Gastroesophageal sphincter (tissue), 4 donors: ENCODE results near the gene ABCG4. TPM values are rescaled to one million over a fixed set of nuclear protein-coding genes. Genes with fewer than 3 reads are reported as not detected.
"Not testable (repeated sequence)": the region's sequence is repeated elsewhere in the genome, so short reads cannot be mapped to it uniquely, and the experiment has no call there.

ENCODE experiments used
- ATAC-seq: fragments of 150-250 bp; one replicate; pipeline ENCODE4 v1.9.1; 2016; ENCODE audit warnings: mild to moderate bottlenecking, moderate library complexity
- H3K27ac ChIP-seq, 4 donors: fragments of 200-600 bp; sonication (generic) in 3 of 4; 1 replicate in 3 of 4; 2 replicates in 1 of 4; pipeline ENCODE4 v1.5.1; 2016 to 2019
- H3K27me3 ChIP-seq: fragments of 200-600 bp; sonication (generic); one replicate; pipeline ENCODE4 v1.5.1; 2019
- H3K36me3 ChIP-seq, 2 donors: fragments of 200-600 bp; sonication (generic); one replicate each; pipeline ENCODE4 v1.5.1; 2019; ENCODE audit warnings: control low read depth in 1 of 2
- H3K4me1 ChIP-seq, 3 donors: fragments of 200-600 bp; sonication (generic); 1 replicate in 2 of 3; 2 replicates in 1 of 3; pipeline ENCODE4 v1.5.1; 2016 to 2019; ENCODE audit warnings: control low read depth in 2 of 3
- H3K4me3 ChIP-seq, 2 donors: fragments of 200-600 bp; sonication (generic); one replicate each; pipeline ENCODE4 v1.5.1; 2019; ENCODE audit warnings: mild to moderate bottlenecking in 1 of 2, moderate library complexity in 1 of 2
- H3K9me3 ChIP-seq, 3 donors: fragments of 200-600 bp; sonication (generic); one replicate each; pipeline ENCODE4 v1.5.1; 2017 to 2019; ENCODE audit warnings: control low read depth in 2 of 3
- CTCF ChIP-seq, 4 experiments: fragments of 200-600 bp in 2 of 4; fragments of 450-650 bp in 2 of 4; sonication (generic) in 1 of 4; IDR thresholded peaks; one replicate each; pipeline ENCODE4 v1.5.1; 2017 to 2019; ENCODE audit warnings: antibody characterized with exemption in 4 of 4, mild to moderate bottlenecking in 2 of 4, moderate library complexity in 2 of 4
- EP300 ChIP-seq: sonication (generic); formaldehyde crosslinking; IDR thresholded peaks from one replicate; pipeline ENCODE4 v1.6.1; 2017; ENCODE audit warnings: antibody characterized with exemption, mild to moderate bottlenecking
- POLR2A ChIP-seq, 2 donors: fragments of 450-650 bp; IDR thresholded peaks; one replicate each; pipeline ENCODE4 v1.6.1; 2017; ENCODE audit warnings: antibody characterized with exemption in 2 of 2, mild to moderate bottlenecking in 2 of 2, moderate library complexity in 1 of 2
- POLR2AphosphoS5 ChIP-seq: sonication (generic); formaldehyde crosslinking; IDR thresholded peaks from one replicate; pipeline ENCODE4 v1.6.1; 2017; ENCODE audit warnings: antibody characterized with exemption
- WGBS, 2 donors: methylation state at CpG; one replicate each; pipeline ENCODE4 v1.1.5; 2018; ENCODE audit warnings: low coverage in 1 of 2; 5-methylcytosine and 5-hydroxymethylcytosine counted together
- total RNA-seq, 4 donors: library from RNA; depleted of rRNA; stranded (reverse); fragments of >200 nt; gene quantifications; one replicate each; pipeline ENCODE4 v1.1.0, GENCODE V29; 2016

Gene ABCG4
- total RNA-seq, 4 donors from 2014 or later: 0.20 to 1.1 (median 0.40) TPM; not detected in 1

GRCh38 chr11:119101759-119102423, 47.0 kb upstream of the ABCG4 start, which contains the start of gene DPAGT1:
Gene DPAGT1 (minus strand): TSS chr11:119101853. CDS start chr11:119101655, 198 bp downstream.
- H3K9me3 ChIP-seq: no peaks in the 10 kb centered on the region
- H3K27ac ChIP-seq: peak within 1 kb of the TSS; percentile 93 to 98 (median 95)
- peak within 1 kb of the TSS; percentile 74 to 86 for H3K4me3 ChIP-seq
- WGBS, 2 donors: 0% methylated on average over 6 to 7 of the region's 32 CpGs
- no peak for TF ChIP-seq EP300
- peak; percentile 40 for TF ChIP-seq POLR2AphosphoS5
- TF ChIP-seq CTCF (IDR thresholded peaks at IDR 0.05): peak in 1 of 4 experiments; percentile 2
- peaks cover 0 to 24% of the 10 kb centered on the region in 2 donors for H3K36me3 ChIP-seq
- no peaks in the 10 kb centered on the region for H3K27me3 ChIP-seq
- peaks cover 3 to 45% (median 25%) of the 10 kb centered on the region in 3 donors for H3K4me1 ChIP-seq
- ATAC-seq: peak; percentile 96

DNA sequence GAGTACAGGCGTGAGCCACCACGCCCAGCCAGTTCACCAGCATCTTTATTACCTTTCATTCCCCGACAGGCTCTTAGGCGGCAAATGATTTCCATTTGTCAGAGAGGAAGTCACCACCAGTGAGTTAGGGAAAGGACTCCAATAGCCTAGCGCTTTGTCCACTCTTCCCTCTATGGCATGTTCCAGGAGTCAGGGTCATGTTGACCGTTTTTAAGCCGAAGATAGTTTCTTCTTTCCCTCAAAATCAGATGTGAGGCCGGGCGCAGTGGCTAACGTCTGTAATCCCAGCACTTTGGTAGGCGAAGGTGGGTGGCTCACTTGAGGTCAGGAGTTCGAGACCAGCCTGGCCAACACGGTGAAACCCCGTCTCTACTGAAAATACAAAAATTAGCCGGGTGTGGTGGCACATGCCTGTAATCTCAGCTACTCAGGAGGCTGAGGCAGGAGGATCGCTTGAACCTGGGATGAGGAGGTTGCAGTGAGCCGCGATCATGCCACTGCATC, 45.6 kb upstream of the ABCG4 start:
- not testable (repeated sequence) for ATAC-seq, H3K9me3 ChIP-seq, H3K27me3 ChIP-seq
- Histone ChIP-seq H3K27ac (peak overlapping the region; percentile 93 to 98 (median 95)), H3K36me3 (peaks cover 0 to 10% of the 10 kb centered on the region in 2 donors), H3K4me3 (peak overlapping the region; percentile 74 to 86), H3K4me1 (peaks cover 3 to 50% (median 25%) of the 10 kb centered on the region in 3 donors)
- 80% methylated on average over 10 of the region's 18 CpGs; no CpG with 5 or more reads in 1 of the 2 donors for WGBS, 2 donors

GRCh38 chr11:119103793-119104192, 45.1 kb upstream of the ABCG4 start:
- TF ChIP-seq POLR2AphosphoS5: no peak
- ATAC-seq: no peak
- 47 to 69% methylated on average over 4 of the region's 4 CpGs for WGBS, 2 donors
- Histone ChIP-seq H3K27me3 (no peaks in the 10 kb centered on the region), H3K4me3 (no peak overlapping the region), H3K4me1 (peaks cover 3 to 56% (median 31%) of the 10 kb centered on the region in 3 donors), H3K9me3 (no peaks in the 10 kb centered on the region), H3K36me3 (peaks cover 0 to 5% of the 10 kb centered on the region in 2 donors), H3K27ac (peak overlapping the region in 3 of 4 donors; percentile 93 to 96 (median 94))

DNA sequence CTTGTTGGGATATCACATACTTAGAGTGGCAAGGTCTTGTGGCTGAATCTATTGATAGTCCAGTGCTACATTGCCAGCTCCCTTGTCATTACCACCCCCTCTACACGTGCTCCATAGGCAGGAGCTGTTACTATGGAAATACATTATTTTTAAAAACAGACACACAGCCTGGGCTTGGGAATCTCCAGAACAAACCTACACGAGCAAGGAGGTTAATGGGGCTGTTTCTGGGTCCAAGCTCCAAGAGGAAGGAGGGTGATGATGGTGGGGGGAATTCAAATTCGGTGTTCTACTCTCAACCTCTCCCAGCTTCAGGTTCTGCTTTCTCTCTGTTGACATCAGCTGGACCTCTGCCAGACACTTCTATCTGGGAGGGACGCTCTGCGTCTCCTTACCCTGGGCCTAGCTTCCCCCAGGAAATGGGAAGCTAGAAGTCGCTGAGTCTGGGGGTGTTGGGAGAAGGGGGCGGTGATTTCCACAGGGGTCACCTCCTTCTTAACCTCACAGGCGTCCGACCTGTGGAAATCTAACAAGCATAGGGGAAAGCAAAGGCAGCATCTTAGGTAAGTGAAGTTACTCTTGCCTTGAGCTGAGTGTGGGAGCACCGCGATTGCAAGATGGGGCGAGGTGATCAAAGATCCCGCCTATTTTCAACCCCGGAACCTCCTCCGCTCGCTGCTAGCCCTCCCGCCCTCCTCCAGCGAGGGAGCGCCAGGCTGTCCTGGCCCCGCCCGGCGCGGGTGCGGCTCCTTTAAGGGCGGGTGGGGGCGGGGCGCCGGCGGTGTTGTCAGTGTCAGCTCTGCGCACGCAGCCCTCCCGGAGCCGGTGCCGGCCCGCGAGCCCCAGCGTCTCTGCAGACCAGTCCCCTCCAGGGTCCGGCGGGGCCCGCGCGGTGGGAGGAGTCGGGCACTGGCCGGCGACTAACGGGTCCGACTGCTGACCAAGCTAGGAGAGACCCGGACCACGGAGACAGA, 42.0 kb upstream of the ABCG4 start, which contains the start of gene C2CD2L:
Gene C2CD2L, plus strand, starts transcription at position 781 of the 974 bp plus-strand sequence. CDS start 398 bp downstream, outside the sequence.
- peak; percentile 93 for ATAC-seq
- peak; percentile 49 for TF ChIP-seq POLR2AphosphoS5
- TF ChIP-seq CTCF (IDR thresholded peaks at IDR 0.05): no peak
- no peak for TF ChIP-seq EP300
- peak; percentile 22 to 59 for TF ChIP-seq POLR2A (IDR thresholded peaks at IDR 0.05)
- H3K4me1 ChIP-seq: peaks cover 0 to 57% (median 18%) of the 10 kb centered on the region in 3 donors
- peak within 1 kb of the TSS; percentile 92 to 100 for H3K4me3 ChIP-seq
- no peaks in the 10 kb centered on the region for H3K9me3 ChIP-seq
- H3K36me3 ChIP-seq: peaks cover 0 to 15% of the 10 kb centered on the region in 2 donors
- H3K27ac ChIP-seq: peak within 1 kb of the TSS; percentile 63 to 86 (median 85)
- H3K27me3 ChIP-seq: no peaks in the 10 kb centered on the region
- WGBS, 2 donors: 0 to 2% methylated on average over 4 to 10 of the region's 49 CpGs

DNA sequence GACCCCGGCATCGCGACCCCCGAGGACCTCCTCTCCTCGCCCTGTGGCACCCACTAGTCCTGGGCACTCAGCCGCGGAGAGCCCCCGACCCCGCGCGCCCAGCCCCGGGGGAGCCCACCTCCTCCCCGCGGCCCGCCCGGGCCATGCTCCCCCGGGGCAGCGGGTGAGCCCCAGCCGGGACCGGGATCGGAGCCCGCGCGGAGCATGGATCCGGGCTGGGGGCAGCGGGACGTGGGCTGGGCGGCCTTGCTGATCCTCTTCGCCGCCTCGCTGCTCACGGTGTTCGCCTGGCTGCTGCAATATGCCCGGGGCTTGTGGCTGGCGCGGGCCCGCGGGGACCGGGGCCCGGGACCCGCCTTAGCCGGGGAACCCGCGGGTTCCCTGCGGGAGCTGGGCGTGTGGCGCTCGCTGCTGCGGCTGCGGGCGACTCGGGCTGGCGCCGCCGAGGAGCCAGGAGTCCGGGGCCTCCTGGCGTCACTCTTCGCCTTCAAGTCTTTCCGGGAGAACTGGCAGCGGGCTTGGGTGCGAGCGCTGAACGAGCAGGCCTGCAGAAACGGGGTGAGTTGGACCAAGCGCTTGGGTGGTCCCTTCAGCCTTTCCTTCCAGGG, 41.2 kb upstream of the ABCG4 start:
- WGBS, 2 donors: no CpG with 5 or more reads among the region's 65 CpGs
- H3K27me3 ChIP-seq: no peaks in the 10 kb centered on the region
- peak overlapping the region; percentile 63 to 86 (median 85) for H3K27ac ChIP-seq
- peak overlapping the region; percentile 92 to 100 for H3K4me3 ChIP-seq
- peak; percentile 33 for ATAC-seq
- no peaks in the 10 kb centered on the region for H3K9me3 ChIP-seq
- H3K36me3 ChIP-seq: peaks cover 0 to 23% of the 10 kb centered on the region in 2 donors
- TF ChIP-seq POLR2A (IDR thresholded peaks at IDR 0.05) (no peak), POLR2AphosphoS5 (no peak), EP300 (no peak), CTCF (IDR thresholded peaks at IDR 0.05) (no peak)
- peaks cover 0 to 54% (median 18%) of the 10 kb centered on the region in 3 donors for H3K4me1 ChIP-seq
